H1 (cell line): ENCODE measurements around the gene SKAP1. TPM values are rescaled to one million over a fixed set of nuclear protein-coding genes. Genes with fewer than 3 reads are reported as not detected.
A peak's percentile ranks its signal among the peaks of the same experiment; 100 is the strongest.

Source experiments
- CTCF ChIA-PET: fragments of 300-600 bp; sonication (Branson Sonifier 250); formaldehyde crosslinking; loops from one replicate; lab custom pipeline; 2021; ENCODE audit not compliant: partially characterized antibody; lab: Charles Lee
- POLR2A ChIA-PET: fragments of 300-600 bp; sonication (Branson Sonifier 250); formaldehyde crosslinking; loops from one replicate; lab custom pipeline; 2021; ENCODE audit warnings: inconsistent platforms; ENCODE audit not compliant: partially characterized antibody; lab: Charles Lee
- DNase-seq, 2 experiments: peaks; one replicate each; pipeline versions ENCODE4 v3.0.0 to v3.0.0-alpha.2; 2010 to 2022; ENCODE audit warnings: low spot score in 2 of 2, low read depth in 1 of 2, mixed read lengths in 1 of 2
- FAIRE-seq: peaks from 2 replicates; lab custom pipeline; 2011; peaks lifted over from hg19 to GRCh38; lab: Jason Lieb, UNC
- H2AFZ ChIP-seq: 2 replicates; pipeline ENCODE4 v1.8.1; 2012; ENCODE audit warnings: low read length, inconsistent platforms
- H2AK5ac ChIP-seq: 2 replicates; pipeline ENCODE4 v1.6.1; 2013; ENCODE audit warnings: low read depth, low read length
- H2BK120ac ChIP-seq: replicated peaks from 2 replicates; pipeline ENCODE3; 2013; ENCODE audit warnings: low read depth, low read length, inconsistent platforms
- H2BK12ac ChIP-seq: 2 replicates; pipeline ENCODE4 v1.6.1; 2013; ENCODE audit warnings: low read depth, low read length
- H2BK15ac ChIP-seq: 2 replicates; pipeline ENCODE4 v1.6.1; 2013; ENCODE audit warnings: low read length
- H2BK20ac ChIP-seq: 2 replicates; pipeline ENCODE4 v1.6.1; 2013; ENCODE audit warnings: low read length
- H2BK5ac ChIP-seq: 2 replicates; pipeline ENCODE4 v1.6.1; 2013; ENCODE audit warnings: low read depth, low read length
- H3K14ac ChIP-seq: 2 replicates; pipeline ENCODE4 v1.6.1; 2013; ENCODE audit warnings: inconsistent platforms; ENCODE audit not compliant: insufficient read length
- H3K18ac ChIP-seq: 2 replicates; pipeline ENCODE4 v1.6.1; 2013; ENCODE audit warnings: low read length; ENCODE audit errors: extremely low read depth
- H3K23ac ChIP-seq: 2 replicates; pipeline ENCODE4 v1.6.1; 2013; ENCODE audit warnings: inconsistent platforms; ENCODE audit not compliant: insufficient read length
- H3K23me2 ChIP-seq: 2 replicates; pipeline ENCODE4 v1.6.1; 2013; ENCODE audit warnings: low read depth, low read length
- H3K27ac ChIP-seq: 2 replicates; pipeline ENCODE4 v1.6.1; 2011; ENCODE audit warnings: low read depth, low read length, inconsistent platforms
- H3K27me3 ChIP-seq, 4 experiments: replicated peaks in 1 of 4; 1 replicate in 1 of 4; 2 replicates in 3 of 4; pipeline versions ENCODE4 v1.6.1 to v1.8.1; 2011 to 2013; ENCODE audit warnings: low read length in 3 of 4, mild to moderate bottlenecking in 3 of 4, inconsistent platforms in 2 of 4, mixed read lengths in 2 of 4, moderate library complexity in 1 of 4; ENCODE audit not compliant: control insufficient read depth in 3 of 4, insufficient read depth in 3 of 4; ENCODE audit errors: extremely low read depth in 1 of 4
- H3K36me3 ChIP-seq, 4 experiments: 2 replicates each; pipeline versions ENCODE4 v1.6.1 to v1.8.1; 2011 to 2013; ENCODE audit warnings: mild to moderate bottlenecking in 4 of 4, low read length in 3 of 4, moderate library complexity in 2 of 4, control low read depth in 1 of 4, inconsistent platforms in 1 of 4; ENCODE audit not compliant: insufficient read depth in 4 of 4, control insufficient read depth in 2 of 4
- H3K4ac ChIP-seq: replicated peaks from 2 replicates; pipeline ENCODE3; 2013; ENCODE audit warnings: low read length, low read depth, mixed read lengths, inconsistent platforms; ENCODE audit not compliant: insufficient read length
- H3K4me1 ChIP-seq, 4 experiments: replicated peaks in 1 of 4; 1 replicate in 1 of 4; 2 replicates in 3 of 4; pipeline versions ENCODE4 v1.6.1 to v1.8.1; 2011 to 2013; ENCODE audit warnings: low read length in 3 of 4, inconsistent platforms in 2 of 4, mixed read lengths in 1 of 4; ENCODE audit not compliant: insufficient read depth in 4 of 4, control insufficient read depth in 3 of 4
- H3K4me2 ChIP-seq, 2 experiments: 2 replicates each; pipeline versions ENCODE4 v1.6.1 to v1.8.1; 2011 to 2013; ENCODE audit warnings: low read depth in 2 of 2, low read length in 2 of 2, control low read depth in 1 of 2, inconsistent platforms in 1 of 2, mild to moderate bottlenecking in 1 of 2; ENCODE audit not compliant: insufficient read depth in 1 of 2
- H3K4me3 ChIP-seq, 4 experiments: fragments of 200-600, 300-600 bp in 1 of 4; sonication (generic), shearing (Covaris generic), sonication (Bioruptor Twin) in 1 of 4; 2 replicates each; pipeline versions ENCODE4 v1.5.1 to v1.8.1; 2011 to 2016; ENCODE audit warnings: low read length in 4 of 4, low read depth in 3 of 4, control low read depth in 2 of 4, inconsistent platforms in 2 of 4, mild to moderate bottlenecking in 2 of 4, mixed read lengths in 1 of 4, moderate library complexity in 1 of 4; ENCODE audit not compliant: insufficient read depth in 2 of 4; ENCODE audit errors: extremely low read depth in 1 of 4
- H3K56ac ChIP-seq: replicated peaks from 2 replicates; pipeline ENCODE3; 2013; ENCODE audit warnings: low read depth, mild to moderate bottlenecking, mixed read lengths, low read length, inconsistent platforms; ENCODE audit not compliant: insufficient read length
- H3K79me1 ChIP-seq: 2 replicates; pipeline ENCODE4 v1.6.1; 2013; ENCODE audit warnings: low read depth, low read length, control low read depth
- H3K79me2 ChIP-seq, 2 experiments: 2 replicates each; pipeline versions ENCODE4 v1.6.1 to v1.8.1; 2012 to 2013; ENCODE audit warnings: low read length in 2 of 2, mild to moderate bottlenecking in 2 of 2, inconsistent platforms in 1 of 2; ENCODE audit not compliant: insufficient read depth in 2 of 2, control insufficient read depth in 1 of 2
- H3K9ac ChIP-seq, 4 experiments: replicated peaks in 1 of 4; 1 replicate in 1 of 4; 2 replicates in 3 of 4; pipeline versions ENCODE4 v1.6.1 to v1.8.1; 2011 to 2013; ENCODE audit warnings: low read depth in 3 of 4, low read length in 3 of 4, control low read depth in 2 of 4, mild to moderate bottlenecking in 2 of 4, moderate library complexity in 2 of 4, inconsistent platforms in 1 of 4; ENCODE audit errors: extremely low read depth in 1 of 4
- H3K9me3 ChIP-seq, 2 experiments: 2 replicates each; pipeline versions ENCODE4 v1.6.1 to v1.8.1; 2012 to 2013; ENCODE audit warnings: mild to moderate bottlenecking in 2 of 2, moderate library complexity in 2 of 2, control low read depth in 1 of 2, inconsistent platforms in 1 of 2, low read depth in 1 of 2, low read length in 1 of 2, mixed read lengths in 1 of 2; ENCODE audit not compliant: insufficient read depth in 2 of 2
- H4K20me1 ChIP-seq, 2 experiments: replicated peaks in 1 of 2; 2 replicates each; pipeline versions ENCODE3 to v1.8.1; 2011 to 2013; ENCODE audit warnings: inconsistent platforms in 2 of 2, low read length in 2 of 2, mild to moderate bottlenecking in 1 of 2; ENCODE audit not compliant: insufficient read depth in 2 of 2, control insufficient read depth in 1 of 2
- H4K5ac ChIP-seq: 2 replicates; pipeline ENCODE4 v1.6.1; 2013; ENCODE audit warnings: low read length, low read depth, mixed read lengths, inconsistent platforms; ENCODE audit not compliant: insufficient read length
- H4K8ac ChIP-seq: 2 replicates; pipeline ENCODE4 v1.8.0; 2013; ENCODE audit warnings: mild to moderate bottlenecking, moderate library complexity, low read length, inconsistent platforms; ENCODE audit not compliant: insufficient read depth; ENCODE audit errors: extremely low read depth
- H4K91ac ChIP-seq: replicated peaks from 2 replicates; pipeline ENCODE3; 2013; ENCODE audit warnings: low read length, mixed read lengths, inconsistent platforms; ENCODE audit not compliant: insufficient read length
- CTCF ChIP-seq, 3 experiments: IDR thresholded peaks; 1 replicate in 2 of 3; 2 replicates in 1 of 3; pipeline versions ENCODE4 v1.5.1 to v1.6.1; 2011; ENCODE audit warnings: low read length in 3 of 3, mild to moderate bottlenecking in 3 of 3, inconsistent platforms in 2 of 3, low read depth in 1 of 3, moderate library complexity in 1 of 3; ENCODE audit not compliant: insufficient read depth in 1 of 3; ENCODE audit errors: control extremely low read depth in 1 of 3
- RAD21 ChIP-seq, 2 experiments: IDR thresholded peaks in 1 of 2; conservative IDR thresholded peaks in 1 of 2; 2 replicates each; pipeline ENCODE4 v1.6.1; 2011; ENCODE audit warnings: low read depth in 2 of 2, low read length in 2 of 2, improper control_type of control experiment in 1 of 2, inconsistent platforms in 1 of 2, mild to moderate bottlenecking in 1 of 2, moderate library complexity in 1 of 2
- RFX5 ChIP-seq: IDR thresholded peaks from 2 replicates; pipeline ENCODE4 v1.6.1; 2011; ENCODE audit warnings: low read depth, low read length, improper control_type of control experiment, borderline replicate concordance
- SUZ12 ChIP-seq: fragments of 200-600 bp; sonication (generic); IDR thresholded peaks from 2 replicates; pipeline ENCODE4 v1.6.1; 2012; ENCODE audit warnings: mild to moderate bottlenecking, inconsistent platforms, low read length, moderate library complexity, mixed read lengths
- TAF7 ChIP-seq: optimal IDR thresholded peaks from 2 replicates; pipeline ENCODE3; 2011; ENCODE audit warnings: low read depth, mild to moderate bottlenecking, inconsistent platforms, low read length, moderate library complexity, borderline replicate concordance
- WGBS, 2 experiments: shearing (Covaris generic) in 1 of 2; methylation state at CpG; one replicate each; pipeline versions ENCODE4 v1.1.6 to v1.1.7; 2013 to 2015; ENCODE audit warnings: low lambda C conversion rate in 2 of 2, mixed read lengths in 2 of 2, inconsistent platforms in 1 of 2, low coverage in 1 of 2, missing lambda C conversion rate in 1 of 2; ENCODE audit not compliant: insufficient replicate concordance in 2 of 2, insufficient coverage in 1 of 2, insufficient read length in 1 of 2; ENCODE audit errors: extremely low coverage in 1 of 2, missing lambda C conversion rate in 1 of 2; 5-methylcytosine and 5-hydroxymethylcytosine counted together
- polyA plus RNA-seq, 7 experiments: library from polyadenylated mRNA; depleted of rRNA in 3 of 7; stranded (reverse) in 5 of 7; unstranded in 2 of 7; fragments of >200 nt in 5 of 7; fragments of 200-250 nt in 2 of 7; gene quantifications; 1 replicate in 5 of 7; 2 replicates in 1 of 7; 4 replicates in 1 of 7; pipeline versions ENCODE4 v1.2.1 to v1.2.3, GENCODE V29; 2011 to 2013; ENCODE audit warnings: missing spikeins in 2 of 7, mixed read lengths in 2 of 7
- total RNA-seq: library from RNA; stranded (reverse); fragmentation: NEBNext Ultra II Directional; extraction: Animal tissue kit (Norgen Biotek cat#: 25700); gene quantifications from 2 replicates; pipeline ENCODE4 v1.2.1, GENCODE V29; 2021

SKAP1 gene
- total and polyA plus RNA-seq, 2 of the 8 experiments (the other 6 are each of a cell fraction or from before 2014, with no cell fraction given) = not detected

DNA sequence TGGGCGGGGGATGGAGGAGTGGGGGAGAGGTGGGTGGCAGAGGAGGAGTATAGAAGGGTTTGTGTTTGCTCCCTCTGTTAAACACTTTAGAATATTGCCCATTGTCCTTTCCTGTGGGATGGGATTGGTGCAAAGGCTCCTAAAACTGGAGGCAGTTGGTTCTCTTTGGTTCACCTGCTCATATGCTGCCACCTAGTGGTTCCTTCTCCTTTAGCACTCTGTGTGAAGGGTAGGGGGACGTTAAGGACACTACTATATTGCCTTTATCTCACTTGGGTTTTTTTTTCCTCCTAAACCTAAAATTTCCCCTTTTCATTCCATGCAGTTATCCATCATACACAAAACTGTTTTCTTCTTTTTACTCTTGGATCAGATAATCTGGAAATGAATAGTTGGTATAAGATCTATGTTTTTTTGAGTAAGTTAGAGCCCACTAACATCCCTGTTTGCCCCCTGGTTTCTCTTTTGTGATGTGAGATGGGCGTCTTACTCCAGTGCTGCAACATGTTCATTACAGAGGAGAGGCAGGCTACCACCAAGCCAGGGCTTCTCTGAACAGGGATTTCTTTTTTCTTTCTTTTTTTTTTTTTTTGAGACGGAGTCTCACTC is 298.7 kb downstream of the SKAP1 start:
- ChIA-PET CTCF (interaction anchor here (0.6 to 7.0 kb wide), 39 partner anchors 8 to 1216 kb away, joined by 3 to 69 read pairs (median 5); partner anchors contain the start of genes CDK5RAP3 and SNX11), POLR2A (interaction anchor here (0.6 to 1.5 kb wide), 8 partner anchors 19 to 1885 kb away, joined by 3 read pairs; no protein-coding TSS in a partner anchor)
- Histone ChIP-seq H3K4me3 (no peak overlapping the region), H3K79me2 (no peaks in the 10 kb centered on the region), H3K4me1 (no peaks in the 10 kb centered on the region), H3K9me3 (no peaks in the 10 kb centered on the region), H3K9ac (no peak overlapping the region), H4K91ac (no peak overlapping the region), H2BK120ac (no peak overlapping the region), H2AK5ac (no peak overlapping the region), H4K5ac (no peak overlapping the region), H3K4ac (no peak overlapping the region), H3K27me3 (no peaks in the 10 kb centered on the region), H3K18ac (no peak overlapping the region), H3K36me3 (no peaks in the 10 kb centered on the region), H2BK15ac (no peak overlapping the region), H3K27ac (no peak overlapping the region), H3K14ac (no peak overlapping the region), H2BK12ac (no peak overlapping the region), H3K23ac (no peak overlapping the region), H2BK5ac (no peak overlapping the region), H2AFZ (no peak overlapping the region), H3K79me1 (no peaks in the 10 kb centered on the region), H4K8ac (no peak overlapping the region), H4K20me1 (no peaks in the 10 kb centered on the region), H3K23me2 (no peaks in the 10 kb centered on the region), H3K4me2 (no peak overlapping the region), H3K56ac (no peak overlapping the region), H2BK20ac (no peak overlapping the region)
- TF ChIP-seq RFX5 = no peak
- peak; percentile 6 to 87 (median 87) for TF ChIP-seq CTCF (IDR thresholded peaks at IDR 0.05; ENCODE audit: control extremely low read depth in 1 of 3, insufficient read depth in 1 of 3, low read depth in 1 of 3, low read length in 3 of 3)
- TF ChIP-seq RAD21 (IDR thresholded peaks at IDR 0.05 in 1 of 2, conservative IDR thresholded peaks at IDR 0.05 in 1 of 2; ENCODE audit: low read depth in 2 of 2, low read length in 2 of 2) = peak; percentile 89 to 91
- TF ChIP-seq SUZ12 = no peak
- no peak for TF ChIP-seq TAF7
- peak; percentile 95 for FAIRE-seq
- DNase-seq = peak; percentile 15 to 68
- 36% methylated on average over 3 of the region's 4 CpGs; no CpG with 5 or more reads in 1 of the 2 experiments for WGBS, 2 experiments
